Nephron progenitor cell (in vitro differentiated cells): ENCODE data around the gene DPY30.

Source experiments
- DNase-seq: peaks from one replicate; pipeline ENCODE4 v3.0.0; 2021
- H3K27ac Mint-ChIP-seq: 2 replicates; pipeline ENCODE4 v1.8.0; 2021; ENCODE audit warnings: mild to moderate bottlenecking, moderate library complexity, mixed read lengths
- H3K27me3 Mint-ChIP-seq: 2 replicates; pipeline ENCODE4 v1.8.0; 2021; ENCODE audit warnings: mild to moderate bottlenecking, low read depth, mixed read lengths; ENCODE audit not compliant: poor library complexity
- H3K36me3 Mint-ChIP-seq: 2 replicates; pipeline ENCODE4 v1.8.0; 2021; ENCODE audit warnings: low read depth, mixed read lengths
- H3K4me1 Mint-ChIP-seq: 2 replicates; pipeline ENCODE4 v1.8.0; 2021; ENCODE audit warnings: mixed read lengths
- H3K4me3 Mint-ChIP-seq: 2 replicates; pipeline ENCODE4 v1.8.0; 2021; ENCODE audit warnings: mild to moderate bottlenecking, moderate library complexity, mixed read lengths
- H3K9me3 Mint-ChIP-seq: 2 replicates; pipeline ENCODE4 v1.8.0; 2021; ENCODE audit warnings: mild to moderate bottlenecking, moderate library complexity, mixed read lengths
- CTCF ChIP-seq: fragments of 200-600 bp; sonication (generic); IDR thresholded peaks from 2 replicates; pipeline ENCODE4 v1.5.0; 2021; ENCODE audit warnings: antibody characterized with exemption

The DPY30 gene

GRCh38 chr2:32003791-32004190 is 35.8 kb downstream of the DPY30 start:
- Mint-ChIP-seq H3K9me3 (peaks cover 4% of the 10 kb centered on the region), H3K27me3 (peaks cover 9% of the 10 kb centered on the region), H3K4me1 (peaks cover 25% of the 10 kb centered on the region), H3K4me3 (no peak overlapping the region), H3K36me3 (peaks cover 8% of the 10 kb centered on the region), H3K27ac (no peak overlapping the region)
- TF ChIP-seq CTCF: no peak
- no peak for DNase-seq

GRCh38 chr2:32002406-32002805 is 37.2 kb downstream of the DPY30 start:
- Mint-ChIP-seq H3K27me3 (peaks cover 9% of the 10 kb centered on the region), H3K27ac (no peak overlapping the region), H3K36me3 (peaks cover 12% of the 10 kb centered on the region), H3K9me3 (peaks cover 4% of the 10 kb centered on the region), H3K4me3 (no peak overlapping the region), H3K4me1 (peaks cover 11% of the 10 kb centered on the region)
- no peak for TF ChIP-seq CTCF
- no peak for DNase-seq

- TF ChIP-seq CTCF: no peak
- peaks cover 30% of the 10 kb centered on the region for H3K36me3 Mint-ChIP-seq
Measured at GRCh38 chr2:31999438-31999837, 40.2 kb downstream of the DPY30 start.

GRCh38 chr2:31998731-31999383 is 40.7 kb downstream of the DPY30 start:
- Mint-ChIP-seq H3K27me3 (peaks cover 3% of the 10 kb centered on the region), H3K27ac (no peak overlapping the region), H3K4me3 (no peak overlapping the region), H3K9me3 (peaks cover 8% of the 10 kb centered on the region), H3K36me3 (peaks cover 30% of the 10 kb centered on the region), H3K4me1 (no peaks in the 10 kb centered on the region)
- TF ChIP-seq CTCF: no peak
- DNase-seq: no peak

More at GRCh38 chr2:31999438-31999837, 40.2 kb downstream of the DPY30 start:
- Mint-ChIP-seq H3K4me3 (no peak overlapping the region), H3K27ac (no peak overlapping the region), H3K27me3 (peaks cover 3% of the 10 kb centered on the region), H3K9me3 (peaks cover 8% of the 10 kb centered on the region), H3K4me1 (no peaks in the 10 kb centered on the region)
- no peak for DNase-seq

- peaks cover 8% of the 10 kb centered on the region for H3K9me3 Mint-ChIP-seq
- peaks cover 36% of the 10 kb centered on the region for H3K36me3 Mint-ChIP-seq
- no peak for DNase-seq
- no peaks in the 10 kb centered on the region for H3K4me1 Mint-ChIP-seq
- H3K27me3 Mint-ChIP-seq: peaks cover 3% of the 10 kb centered on the region
- H3K4me3 Mint-ChIP-seq: no peak overlapping the region
- peak overlapping the region; percentile 22 for H3K27ac Mint-ChIP-seq
- no peak for TF ChIP-seq CTCF
Measured at GRCh38 chr2:31997653-31998052, 42.0 kb downstream of the DPY30 start.

- peaks cover 8% of the 10 kb centered on the region for H3K9me3 Mint-ChIP-seq
- DNase-seq: no peak
- H3K27me3 Mint-ChIP-seq: peaks cover 3% of the 10 kb centered on the region
- TF ChIP-seq CTCF: no peak
- H3K27ac Mint-ChIP-seq: no peak overlapping the region
- peaks cover 40% of the 10 kb centered on the region for H3K36me3 Mint-ChIP-seq
- no peak overlapping the region for H3K4me3 Mint-ChIP-seq
- H3K4me1 Mint-ChIP-seq: no peaks in the 10 kb centered on the region
Measured at GRCh38 chr2:31996571-31997150, 42.9 kb downstream of the DPY30 start.
